SHP77 (cell line): ENCODE measurements around the gene MZT1.

ENCODE experiments used
- DNase-seq, 2 experiments: peaks; one replicate each; lab custom pipeline; 2025; lab: John Stamatoyannopoulos, UW

Gene MZT1

GRCh38 chr13:72680353-72680752, 47.1 kb downstream of the MZT1 start:
- no peak for DNase-seq

- no peak for DNase-seq
These were observed 49.1 kb downstream of the MZT1 start for GRCh38 chr13:72678312-72678711.

GRCh38 chr13:72677431-72677830, 50.0 kb downstream of the MZT1 start:
- no peak for DNase-seq

GRCh38 chr13:72666391-72666790, 61.0 kb downstream of the MZT1 start:
- no peak for DNase-seq

- no peak for DNase-seq
These were observed 64.9 kb downstream of the MZT1 start for GRCh38 chr13:72662548-72662947.
